Duodenal mucosa (tissue), 2 donors: ENCODE results near the gene USP46.

Experiments used
- H3K27ac ChIP-seq: one replicate; pipeline ENCODE4 v1.7.0; 2013; ENCODE audit warnings: low read depth, low read length
- H3K27me3 ChIP-seq, 2 donors: one replicate each; pipeline ENCODE4 v1.7.0; 2013; ENCODE audit warnings: low read length in 2 of 2, control low read depth in 1 of 2; ENCODE audit not compliant: insufficient read depth in 2 of 2, control insufficient read depth in 1 of 2
- H3K36me3 ChIP-seq, 2 donors: one replicate each; pipeline ENCODE4 v1.7.0; 2013; ENCODE audit warnings: low read length in 2 of 2, control low read depth in 1 of 2; ENCODE audit not compliant: insufficient read depth in 2 of 2, control insufficient read depth in 1 of 2
- H3K4me1 ChIP-seq, 2 donors: one replicate each; pipeline ENCODE4 v1.7.0; 2013; ENCODE audit warnings: low read length in 2 of 2, control low read depth in 1 of 2; ENCODE audit not compliant: insufficient read depth in 2 of 2, control insufficient read depth in 1 of 2
- H3K4me3 ChIP-seq, 2 donors: one replicate each; pipeline ENCODE4 v1.7.0; 2013; ENCODE audit warnings: low read length in 2 of 2, low read depth in 1 of 2
- H3K9ac ChIP-seq, 2 donors: one replicate each; pipeline ENCODE4 v1.7.0; 2013; ENCODE audit warnings: low read length in 2 of 2, low read depth in 1 of 2
- H3K9me3 ChIP-seq, 2 donors: one replicate each; pipeline ENCODE4 v1.7.0; 2013; ENCODE audit warnings: low read length in 2 of 2, control low read depth in 1 of 2; ENCODE audit not compliant: control insufficient read depth in 1 of 2

Gene USP46

DNA sequence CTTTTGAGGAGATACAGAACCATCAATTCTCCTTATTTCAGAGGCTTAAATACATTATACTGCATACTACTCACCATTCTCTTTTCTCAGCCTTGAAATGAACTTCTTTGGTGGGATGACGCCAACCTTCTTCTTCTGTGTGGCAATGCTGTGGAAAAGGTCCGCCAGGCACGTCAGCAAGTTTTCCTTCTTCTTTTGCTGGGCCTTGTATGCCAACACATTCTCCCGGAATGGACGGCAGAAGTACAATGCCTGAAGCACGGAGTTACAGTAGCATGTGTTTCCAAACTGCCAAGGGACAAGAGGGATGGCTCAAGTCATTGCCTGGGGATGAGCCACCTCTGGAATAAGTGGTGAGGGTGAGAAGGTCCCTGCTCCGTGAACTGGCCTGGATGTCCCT is 31.2 kb downstream of the USP46 start:
- Histone ChIP-seq H3K27ac (no peak overlapping the region), H3K9ac (no peak overlapping the region), H3K4me1 (no peaks in the 10 kb centered on the region)

DNA sequence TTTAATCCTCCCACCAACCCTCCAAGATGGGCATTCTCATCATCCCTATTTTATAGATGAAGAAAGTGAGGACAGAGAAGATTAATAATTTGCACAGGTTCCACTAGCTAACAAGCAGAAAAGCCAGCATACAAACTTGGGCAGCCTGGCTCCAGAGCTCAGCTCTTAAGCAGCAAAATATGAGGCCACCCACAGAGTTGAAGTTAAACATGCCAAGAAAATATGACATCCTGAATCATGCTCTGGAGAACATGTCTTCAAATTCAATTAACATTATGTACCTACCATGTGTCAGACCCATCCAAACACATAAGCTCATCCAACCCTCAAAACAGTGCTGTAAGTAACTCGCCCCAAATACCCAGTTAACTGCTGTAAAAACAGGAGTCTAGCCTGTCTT is 33.9 kb downstream of the USP46 start:
- no peaks in the 10 kb centered on the region for H3K9me3 ChIP-seq
- no peaks in the 10 kb centered on the region for H3K27me3 ChIP-seq
- no peaks in the 10 kb centered on the region for H3K4me1 ChIP-seq
- no peak overlapping the region for H3K4me3 ChIP-seq
- no peak overlapping the region for H3K9ac ChIP-seq
- no peak overlapping the region for H3K27ac ChIP-seq
- peaks cover 5 to 13% of the 10 kb centered on the region in 2 donors for H3K36me3 ChIP-seq

More for the DNA sequence above, 31.2 kb downstream of the USP46 start:
- peaks cover 5 to 13% of the 10 kb centered on the region in 2 donors for H3K36me3 ChIP-seq
- H3K9me3 ChIP-seq: no peaks in the 10 kb centered on the region
- no peaks in the 10 kb centered on the region for H3K27me3 ChIP-seq
- no peak overlapping the region for H3K4me3 ChIP-seq

DNA sequence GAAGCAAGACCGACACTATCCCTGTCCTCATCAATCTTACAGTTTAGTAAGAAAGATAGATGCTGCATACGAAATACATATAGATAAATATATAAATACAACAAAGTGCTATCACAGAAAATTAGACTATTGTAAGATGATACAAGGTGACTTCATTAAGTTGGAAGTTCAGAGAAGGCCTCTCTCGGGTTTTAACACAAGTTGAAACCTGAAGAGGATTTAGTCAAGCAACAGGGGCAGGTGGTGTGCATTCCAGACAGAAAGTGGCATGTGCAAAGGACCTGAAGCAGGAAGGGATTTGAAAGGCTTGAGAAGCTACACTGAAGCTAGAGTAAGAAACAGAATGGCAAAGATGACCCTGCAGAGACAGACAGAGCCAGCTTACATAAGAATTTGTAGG is 36.5 kb downstream of the USP46 start:
- no peak overlapping the region for H3K27ac ChIP-seq
- no peaks in the 10 kb centered on the region for H3K9me3 ChIP-seq
- H3K4me3 ChIP-seq: no peak overlapping the region
- H3K9ac ChIP-seq: no peak overlapping the region
- H3K36me3 ChIP-seq: peaks cover 5 to 8% of the 10 kb centered on the region in 2 donors
- H3K4me1 ChIP-seq: no peaks in the 10 kb centered on the region
- H3K27me3 ChIP-seq: no peaks in the 10 kb centered on the region

DNA sequence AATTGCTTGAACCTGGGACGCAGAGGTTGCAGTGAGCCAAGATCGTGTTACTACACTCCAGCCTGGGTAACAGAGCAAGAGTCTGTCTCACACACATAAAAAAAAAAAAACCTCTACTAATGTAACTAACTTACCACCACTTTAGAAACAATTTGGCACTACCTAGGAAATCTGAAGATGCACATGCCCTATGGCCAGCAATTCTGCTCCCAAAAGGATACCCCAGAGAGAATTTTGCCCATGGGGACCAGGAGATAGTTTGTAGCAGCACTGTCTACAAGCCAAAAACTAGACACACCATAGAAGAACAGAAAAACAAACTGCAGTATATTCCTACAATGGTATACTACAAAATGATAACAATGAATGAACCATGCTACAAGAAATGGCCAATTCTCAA is 37.5 kb downstream of the USP46 start:
- Histone ChIP-seq H3K9ac (no peak overlapping the region), H3K4me3 (no peak overlapping the region), H3K36me3 (peaks cover 5 to 8% of the 10 kb centered on the region in 2 donors), H3K9me3 (no peaks in the 10 kb centered on the region), H3K27ac (no peak overlapping the region), H3K27me3 (no peaks in the 10 kb centered on the region), H3K4me1 (no peaks in the 10 kb centered on the region)

DNA sequence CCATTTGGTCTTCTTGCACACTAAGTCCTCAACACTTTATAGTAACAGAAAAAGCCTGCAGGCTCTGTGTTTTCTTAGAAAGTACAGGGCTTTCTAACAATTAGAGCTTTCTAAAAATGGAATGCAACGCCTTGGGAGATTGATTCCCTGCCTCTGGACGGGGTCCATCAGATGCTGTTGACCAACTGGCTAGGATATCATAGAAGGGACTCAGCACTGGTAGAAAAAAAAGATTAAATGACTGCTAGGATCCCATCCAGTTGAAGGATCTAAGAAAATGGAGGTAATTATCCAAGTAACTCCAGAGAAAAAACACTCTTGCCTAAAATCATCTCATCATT is 39.5 kb downstream of the USP46 start:
- Histone ChIP-seq H3K4me3 (no peak overlapping the region), H3K4me1 (no peaks in the 10 kb centered on the region), H3K27ac (no peak overlapping the region), H3K27me3 (no peaks in the 10 kb centered on the region), H3K9ac (no peak overlapping the region), H3K9me3 (no peaks in the 10 kb centered on the region), H3K36me3 (no peaks in the 10 kb centered on the region)

DNA sequence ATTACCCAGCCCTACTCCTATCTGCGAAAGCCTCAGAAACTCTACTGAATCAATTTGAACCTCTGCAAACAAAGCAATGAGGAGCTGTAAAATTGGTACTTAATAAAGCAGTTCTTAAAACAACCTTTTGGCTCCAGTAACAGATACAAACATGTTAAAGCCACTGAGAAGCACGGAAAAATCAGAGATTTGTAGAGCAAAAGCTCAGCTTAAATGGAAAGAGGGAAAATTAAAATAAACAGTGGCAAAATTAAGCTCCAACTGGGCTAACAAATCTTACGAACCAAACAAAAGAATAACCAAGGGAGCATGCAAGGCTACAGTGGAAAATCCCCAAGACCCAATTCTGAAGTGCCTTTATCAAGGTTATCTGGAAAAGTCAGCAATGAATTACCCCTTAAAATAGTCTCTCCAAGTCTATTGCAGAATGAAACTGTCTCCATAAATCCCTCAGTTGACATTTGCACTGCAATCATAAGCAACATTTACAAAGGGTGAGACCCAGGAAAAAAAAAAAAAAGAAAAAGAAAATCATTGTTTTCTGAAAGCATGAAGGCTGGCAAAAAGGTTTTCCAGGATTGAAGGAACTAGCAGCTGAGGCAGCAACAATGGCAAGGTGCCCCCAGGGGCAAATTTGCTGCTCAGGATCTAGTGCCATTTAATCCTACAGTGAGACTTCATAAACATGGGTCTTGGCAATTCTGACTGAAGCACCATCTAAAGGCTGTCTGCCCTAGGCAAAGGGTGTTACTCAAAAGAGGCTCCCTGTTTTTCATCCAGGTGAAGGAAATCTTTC is 40.1 kb downstream of the USP46 start:
- no peak overlapping the region for H3K27ac ChIP-seq
- H3K9ac ChIP-seq: no peak overlapping the region
- no peaks in the 10 kb centered on the region for H3K27me3 ChIP-seq
- H3K4me1 ChIP-seq: no peaks in the 10 kb centered on the region
- H3K36me3 ChIP-seq: no peaks in the 10 kb centered on the region
- no peak overlapping the region for H3K4me3 ChIP-seq
- H3K9me3 ChIP-seq: no peaks in the 10 kb centered on the region

DNA sequence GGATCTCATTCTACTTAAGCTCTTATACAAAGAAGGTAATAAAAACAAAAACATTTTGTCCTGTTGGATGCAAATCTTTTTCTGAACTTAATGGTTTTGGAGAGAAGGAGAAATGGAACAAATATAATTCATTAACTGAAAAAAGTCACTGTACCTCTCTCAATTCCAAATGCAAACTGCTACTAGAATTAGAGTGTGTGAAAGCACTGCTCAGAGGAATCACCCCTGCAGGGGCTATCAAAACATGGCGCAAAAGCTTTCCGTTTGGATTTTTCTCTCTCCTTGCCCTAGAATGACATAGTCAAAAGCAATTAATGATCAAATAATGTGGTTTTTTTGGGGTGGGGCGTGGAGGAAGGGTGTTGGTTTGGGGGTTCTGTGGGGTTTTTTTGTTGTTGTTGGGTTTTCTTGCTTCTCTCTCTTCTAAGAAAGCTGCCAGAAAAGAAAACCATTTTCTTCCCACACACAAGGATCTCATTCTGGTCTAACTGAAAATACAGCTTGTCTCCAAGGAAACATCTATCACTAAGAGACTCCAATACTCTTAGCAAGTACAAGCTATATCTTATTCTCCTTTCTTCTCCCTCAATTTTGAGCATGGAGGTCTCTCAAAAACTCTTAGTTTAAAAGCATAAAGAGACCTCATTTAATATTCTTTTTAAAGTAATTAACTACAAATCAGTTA is 41.6 kb downstream of the USP46 start:
- Histone ChIP-seq H3K4me3 (no peak overlapping the region), H3K27ac (no peak overlapping the region), H3K4me1 (no peaks in the 10 kb centered on the region), H3K27me3 (no peaks in the 10 kb centered on the region), H3K9ac (no peak overlapping the region), H3K9me3 (no peaks in the 10 kb centered on the region), H3K36me3 (peaks cover 0 to 6% of the 10 kb centered on the region in 2 donors)

DNA sequence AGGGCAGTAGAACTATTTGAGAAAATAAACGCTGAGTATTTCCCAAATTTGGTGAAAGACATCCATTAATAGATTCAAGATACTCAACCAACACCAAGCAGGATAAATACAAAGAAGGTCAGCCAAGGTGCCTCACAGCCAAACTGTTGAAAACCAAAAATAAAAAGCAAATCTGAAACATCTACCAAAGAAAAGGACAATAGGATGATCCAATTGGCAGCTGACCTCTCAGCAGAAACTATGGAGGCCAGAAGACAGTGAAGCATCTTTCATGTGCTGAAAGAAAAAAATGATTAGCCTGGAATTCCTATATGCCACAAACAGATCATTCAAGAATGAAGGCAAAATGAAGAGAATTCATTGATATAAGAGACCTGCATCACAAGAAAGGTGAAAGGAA is 44.9 kb downstream of the USP46 start:
- Histone ChIP-seq H3K9me3 (no peaks in the 10 kb centered on the region), H3K9ac (no peak overlapping the region), H3K4me1 (no peaks in the 10 kb centered on the region), H3K36me3 (peaks cover 7 to 15% of the 10 kb centered on the region in 2 donors), H3K27ac (no peak overlapping the region), H3K4me3 (no peak overlapping the region), H3K27me3 (no peaks in the 10 kb centered on the region)

DNA sequence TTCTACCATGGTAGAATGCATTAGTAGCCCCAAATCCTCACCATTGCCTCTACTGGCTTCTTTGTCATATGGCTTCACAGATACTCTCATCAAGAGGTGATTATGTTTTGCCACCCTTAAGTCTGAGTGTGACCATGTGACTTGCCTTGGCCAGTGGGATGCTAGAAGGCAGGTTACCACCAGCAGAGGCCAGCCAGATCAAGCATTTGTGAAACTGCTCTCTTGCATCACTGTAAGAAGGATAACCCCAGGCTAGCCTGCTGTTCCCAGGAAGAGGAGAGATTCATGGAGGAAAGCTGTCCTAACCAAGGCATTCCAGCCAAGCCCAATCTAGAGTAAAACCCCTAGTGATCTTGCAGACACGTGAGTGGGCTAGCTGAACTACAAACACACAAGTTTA is 46.8 kb downstream of the USP46 start:
- Histone ChIP-seq H3K27me3 (no peaks in the 10 kb centered on the region), H3K4me1 (no peaks in the 10 kb centered on the region), H3K9ac (no peak overlapping the region), H3K9me3 (no peaks in the 10 kb centered on the region), H3K36me3 (peaks cover 7 to 23% of the 10 kb centered on the region in 2 donors), H3K27ac (no peak overlapping the region), H3K4me3 (no peak overlapping the region)

DNA sequence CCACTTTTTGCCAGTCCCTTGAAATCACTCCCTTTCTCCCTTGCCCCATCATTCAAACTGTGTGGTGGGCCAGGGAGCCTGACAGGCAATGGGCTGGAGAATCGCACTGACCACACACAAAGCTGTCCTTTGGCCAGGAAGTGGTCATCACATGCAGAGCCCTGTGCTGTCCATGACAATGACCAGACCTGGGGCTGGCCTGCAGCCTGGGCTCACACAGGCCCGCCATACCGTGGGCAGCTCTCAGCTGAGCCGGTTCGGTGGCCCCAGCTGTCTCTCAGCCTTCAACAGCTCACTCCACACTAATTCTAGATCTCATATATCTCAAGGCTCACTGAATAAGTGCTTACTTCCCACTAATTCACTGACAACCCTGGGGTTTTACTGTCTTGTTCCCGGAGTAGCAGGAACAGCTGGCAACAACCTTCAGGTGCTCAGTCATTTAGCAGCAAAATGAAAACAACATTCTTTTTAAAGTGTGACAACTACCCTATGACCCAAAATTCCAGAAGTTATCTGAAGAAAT is 48.0 kb downstream of the USP46 start:
- Histone ChIP-seq H3K9me3 (no peaks in the 10 kb centered on the region), H3K27ac (no peak overlapping the region), H3K27me3 (no peaks in the 10 kb centered on the region), H3K9ac (no peak overlapping the region), H3K36me3 (peaks cover 7 to 25% of the 10 kb centered on the region in 2 donors), H3K4me3 (no peak overlapping the region), H3K4me1 (no peaks in the 10 kb centered on the region)
